Progenitor cell of endocrine pancreas (in vitro differentiated cells): Measurements from ENCODE around the gene SOBP. TPM values are rescaled to one million over a fixed set of nuclear protein-coding genes. Genes with fewer than 3 reads are reported as not detected.

Experiments
- DNase-seq: peaks from one replicate; pipeline ENCODE4 v3.0.0; 2021; ENCODE audit warnings: low spot score; ENCODE audit not compliant: unreplicated experiment
- H3K27ac Mint-ChIP-seq: 2 replicates; pipeline ENCODE4 v1.8.0; 2021; ENCODE audit warnings: mild to moderate bottlenecking, moderate library complexity, mixed read lengths
- H3K27me3 Mint-ChIP-seq: 2 replicates; pipeline ENCODE4 v1.8.0; 2021; ENCODE audit warnings: mixed read lengths
- H3K36me3 Mint-ChIP-seq: 2 replicates; pipeline ENCODE4 v1.8.0; 2022; ENCODE audit warnings: mixed read lengths; ENCODE audit not compliant: insufficient read depth
- H3K4me1 Mint-ChIP-seq: 2 replicates; pipeline ENCODE4 v1.8.0; 2021; ENCODE audit warnings: low read depth, mixed read lengths
- H3K4me3 Mint-ChIP-seq: 2 replicates; pipeline ENCODE4 v1.8.0; 2021; ENCODE audit warnings: low read depth, mild to moderate bottlenecking, moderate library complexity, mixed read lengths
- H3K9me3 Mint-ChIP-seq: 2 replicates; pipeline ENCODE4 v1.8.0; 2021; ENCODE audit warnings: low read depth, mixed read lengths
- CTCF ChIP-seq: fragments of 200-600 bp; sonication (generic); IDR thresholded peaks from one replicate; pipeline ENCODE4 v1.5.0; 2021; ENCODE audit warnings: antibody characterized with exemption, mild to moderate bottlenecking; ENCODE audit not compliant: unreplicated experiment
- total RNA-seq: library from RNA; stranded (reverse); gene quantifications from 2 replicates; pipeline ENCODE4 v1.2.1, GENCODE V29; 2021

Gene SOBP
- total RNA-seq, 1 donor from 2014 or later = 17.0 TPM

GRCh38 chr6:107661291-107661690 lies 171.4 kb downstream of the SOBP start:
- H3K36me3 Mint-ChIP-seq = peaks cover 6% of the 10 kb centered on the region
- peaks cover 4% of the 10 kb centered on the region for H3K9me3 Mint-ChIP-seq
- H3K27ac Mint-ChIP-seq = peak overlapping the region; percentile 71
- DNase-seq = no peak
- no peak overlapping the region for H3K4me3 Mint-ChIP-seq
- no peaks in the 10 kb centered on the region for H3K27me3 Mint-ChIP-seq
- no peak for TF ChIP-seq CTCF
- peaks cover 59% of the 10 kb centered on the region for H3K4me1 Mint-ChIP-seq

- peak overlapping the region; percentile 84 for H3K27ac Mint-ChIP-seq
- H3K9me3 Mint-ChIP-seq = peaks cover 4% of the 10 kb centered on the region
- no peak for TF ChIP-seq CTCF
- peaks cover 63% of the 10 kb centered on the region for H3K4me1 Mint-ChIP-seq
- H3K36me3 Mint-ChIP-seq = peaks cover 6% of the 10 kb centered on the region
- no peaks in the 10 kb centered on the region for H3K27me3 Mint-ChIP-seq
- no peak for DNase-seq
- no peak overlapping the region for H3K4me3 Mint-ChIP-seq
These were observed 172.4 kb downstream of the SOBP start for GRCh38 chr6:107662333-107662732.

- Mint-ChIP-seq H3K9me3 (peaks cover 4% of the 10 kb centered on the region), H3K27ac (no peak overlapping the region), H3K36me3 (peaks cover 6% of the 10 kb centered on the region), H3K27me3 (no peaks in the 10 kb centered on the region), H3K4me3 (no peak overlapping the region), H3K4me1 (peaks cover 67% of the 10 kb centered on the region)
- DNase-seq = no peak
- TF ChIP-seq CTCF = no peak
These were observed 173.4 kb downstream of the SOBP start for GRCh38 chr6:107663308-107663707.

GRCh38 chr6:107665382-107665781 lies 175.5 kb downstream of the SOBP start:
- peaks cover 60% of the 10 kb centered on the region for H3K4me1 Mint-ChIP-seq
- DNase-seq = no peak
- H3K27me3 Mint-ChIP-seq = no peaks in the 10 kb centered on the region
- TF ChIP-seq CTCF = no peak
- H3K36me3 Mint-ChIP-seq = no peaks in the 10 kb centered on the region
- H3K27ac Mint-ChIP-seq = peak overlapping the region; percentile 97
- no peaks in the 10 kb centered on the region for H3K9me3 Mint-ChIP-seq
- no peak overlapping the region for H3K4me3 Mint-ChIP-seq

GRCh38 chr6:107666084-107666980 lies 176.4 kb downstream of the SOBP start:
- no peaks in the 10 kb centered on the region for H3K9me3 Mint-ChIP-seq
- H3K4me3 Mint-ChIP-seq = peak overlapping the region; percentile 1
- DNase-seq = no peak
- peaks cover 56% of the 10 kb centered on the region for H3K4me1 Mint-ChIP-seq
- no peaks in the 10 kb centered on the region for H3K36me3 Mint-ChIP-seq
- no peak for TF ChIP-seq CTCF
- H3K27ac Mint-ChIP-seq = peak overlapping the region; percentile 97
- no peaks in the 10 kb centered on the region for H3K27me3 Mint-ChIP-seq
